Jurkat, Clone E6-1 (cell line): Measurements from ENCODE around the gene RBCK1.
"Not testable (repeated sequence)": the region's sequence is repeated elsewhere in the genome, so short reads cannot be mapped to it uniquely, and the experiment has no call there.

Experiments
- DNase-seq: peaks from one replicate; pipeline ENCODE4 v3.0.0-alpha.2; 2011; ENCODE audit warnings: low read depth, low spot score
- H3K4me3 ChIP-seq: 2 replicates; pipeline ENCODE4 v1.5.1; 2011; ENCODE audit warnings: mild to moderate bottlenecking, low read length, control low read depth, moderate library complexity

The RBCK1 gene

DNA sequence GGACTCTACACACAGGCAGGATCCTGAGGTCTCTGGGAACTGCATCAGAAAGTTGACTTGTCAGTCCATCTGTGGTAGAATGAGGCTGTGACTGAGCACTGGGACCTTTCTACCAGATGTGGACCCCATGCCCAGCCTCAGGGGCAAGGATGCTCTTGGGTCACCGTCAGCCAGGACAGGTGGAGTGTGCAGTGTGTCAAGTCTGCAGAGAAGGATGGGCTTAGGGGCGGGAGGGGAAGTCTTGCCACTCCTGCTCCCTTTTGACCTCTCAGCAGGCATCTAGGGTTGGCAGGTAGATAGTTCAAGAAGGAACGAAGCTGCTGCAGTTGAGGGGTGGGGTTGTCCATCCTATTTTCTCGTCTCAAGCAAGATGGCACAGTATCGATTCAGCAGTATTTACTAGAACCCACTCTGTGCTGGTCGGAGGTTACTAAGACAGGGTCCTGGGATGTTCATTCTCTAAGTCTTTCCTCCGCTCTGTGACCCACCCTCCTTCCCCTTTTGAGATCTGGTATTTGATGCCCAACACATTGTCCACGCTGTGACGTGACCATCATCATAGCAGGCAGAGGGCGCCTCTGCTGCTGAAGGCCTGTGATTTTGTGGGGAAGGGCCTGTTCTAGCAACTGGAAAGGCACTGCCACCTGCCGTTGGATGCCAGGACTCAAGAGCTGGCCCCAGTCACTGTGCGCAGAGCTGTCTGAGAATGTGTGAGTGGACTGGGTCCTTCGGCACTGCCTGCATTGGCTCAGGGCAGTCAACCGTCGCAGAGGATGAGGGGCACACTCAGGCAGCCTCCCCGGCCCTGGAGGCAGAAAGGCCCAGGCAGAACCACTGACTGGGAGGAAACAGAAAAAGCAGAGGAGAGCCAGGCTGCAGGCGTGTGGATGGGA is 23.2 kb downstream of the RBCK1 start:
- DNase-seq = peak; percentile 41
- no peak overlapping the region for H3K4me3 ChIP-seq

DNA sequence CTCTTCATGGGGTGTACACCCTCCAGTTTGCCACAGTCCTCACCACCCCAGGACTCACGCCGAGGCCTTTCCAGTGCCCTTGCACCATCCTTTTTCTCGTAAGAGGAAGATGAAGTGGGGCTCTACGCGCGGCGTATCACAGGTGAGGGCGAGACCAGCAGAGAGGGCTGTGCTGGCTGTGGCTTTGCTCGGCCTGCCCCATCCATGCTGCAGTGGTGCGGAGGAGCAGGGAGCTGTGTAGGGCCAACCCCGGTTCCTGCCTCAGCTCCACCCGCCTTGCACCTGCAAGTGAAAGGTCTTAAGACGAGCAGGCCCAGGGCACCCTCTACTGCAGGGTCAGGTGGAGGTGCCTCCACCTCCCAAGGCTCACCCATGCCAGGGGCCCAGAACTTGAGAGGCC is 24.1 kb downstream of the RBCK1 start:
- no peak overlapping the region for H3K4me3 ChIP-seq
- DNase-seq = no peak

DNA sequence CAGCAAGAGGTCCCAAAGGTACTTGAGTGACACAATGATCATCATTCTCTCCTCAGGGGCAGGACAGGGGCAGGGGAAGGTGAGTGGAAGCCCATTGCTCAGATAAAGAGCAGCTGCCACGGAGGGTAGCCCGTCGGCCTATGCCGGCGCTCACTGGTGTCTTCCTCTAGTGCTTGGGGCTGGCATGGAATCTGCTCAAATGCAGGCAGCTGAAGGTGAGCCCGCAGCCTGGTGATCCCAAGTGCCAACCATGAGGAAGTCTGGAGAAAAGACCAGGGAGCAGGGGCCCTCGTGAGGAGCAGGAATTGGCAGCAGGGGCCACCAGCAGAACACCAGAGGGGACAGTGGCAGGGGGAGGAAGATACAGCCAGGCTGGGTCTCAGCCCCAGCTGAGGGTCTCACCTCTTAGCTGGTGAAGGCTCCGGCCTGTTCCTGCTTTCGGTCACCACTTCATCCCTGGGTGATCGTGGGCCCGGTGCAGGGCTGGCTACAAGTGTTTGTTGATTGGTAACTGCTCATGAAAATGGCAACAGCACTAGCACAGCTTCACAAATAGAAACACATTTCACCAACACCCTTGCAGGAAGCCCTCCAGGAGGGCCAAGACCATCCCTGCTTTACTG is 24.7 kb downstream of the RBCK1 start:
- no peak overlapping the region for H3K4me3 ChIP-seq
- DNase-seq = no peak

DNA sequence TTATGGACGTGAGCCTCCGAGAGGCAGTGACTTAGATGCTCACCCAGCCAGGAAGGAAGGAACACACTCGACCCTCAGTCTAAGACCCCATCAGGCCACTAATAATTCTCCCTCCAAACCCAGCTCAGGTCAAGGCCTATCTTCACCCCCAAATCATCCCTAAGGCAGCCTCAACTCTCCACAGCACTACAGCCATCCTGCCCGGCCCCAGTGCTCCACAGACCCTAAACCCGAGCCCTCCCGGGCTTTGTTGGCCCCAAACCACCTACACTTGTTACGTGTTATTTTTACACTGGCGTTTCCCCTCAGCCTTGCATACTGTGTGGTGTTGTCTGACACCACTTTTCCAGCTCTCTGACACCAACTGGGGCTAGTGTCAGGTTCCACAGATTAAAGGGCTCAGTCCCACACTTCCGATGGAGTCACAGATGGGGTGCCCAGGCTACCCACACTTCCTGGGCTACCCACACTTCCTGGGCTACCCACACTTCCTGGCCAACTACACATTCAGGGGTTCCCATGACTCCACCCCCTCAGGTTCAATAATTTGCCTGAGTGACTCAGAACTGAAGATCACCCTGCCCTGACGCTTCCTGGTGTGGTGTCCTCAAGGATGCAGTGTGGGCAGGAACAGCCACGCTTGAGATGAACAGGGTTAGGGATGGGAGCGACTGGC is 25.3 kb downstream of the RBCK1 start:
- DNase-seq = peak; percentile 46
- no peak overlapping the region for H3K4me3 ChIP-seq

DNA sequence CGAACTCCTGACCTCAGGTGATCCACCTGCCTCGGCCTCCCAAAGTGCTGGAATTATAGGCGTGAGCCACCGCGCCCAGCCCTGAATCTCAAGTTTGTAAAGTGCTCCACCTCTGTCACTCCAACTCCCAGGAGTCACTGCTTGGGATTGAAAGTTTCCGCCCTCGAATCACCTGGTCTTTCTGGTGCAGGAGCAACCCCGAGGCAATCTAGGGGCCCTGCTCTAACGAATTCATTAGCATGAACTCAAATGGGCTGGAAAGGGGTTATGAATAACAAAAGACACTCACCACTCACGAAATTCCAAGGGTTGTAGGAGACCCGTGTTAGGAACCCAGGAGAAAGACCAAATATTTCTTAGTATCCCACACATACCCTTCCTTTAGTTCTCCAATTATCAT is 26.1 kb downstream of the RBCK1 start:
- no peak overlapping the region for H3K4me3 ChIP-seq
- no peak for DNase-seq

DNA sequence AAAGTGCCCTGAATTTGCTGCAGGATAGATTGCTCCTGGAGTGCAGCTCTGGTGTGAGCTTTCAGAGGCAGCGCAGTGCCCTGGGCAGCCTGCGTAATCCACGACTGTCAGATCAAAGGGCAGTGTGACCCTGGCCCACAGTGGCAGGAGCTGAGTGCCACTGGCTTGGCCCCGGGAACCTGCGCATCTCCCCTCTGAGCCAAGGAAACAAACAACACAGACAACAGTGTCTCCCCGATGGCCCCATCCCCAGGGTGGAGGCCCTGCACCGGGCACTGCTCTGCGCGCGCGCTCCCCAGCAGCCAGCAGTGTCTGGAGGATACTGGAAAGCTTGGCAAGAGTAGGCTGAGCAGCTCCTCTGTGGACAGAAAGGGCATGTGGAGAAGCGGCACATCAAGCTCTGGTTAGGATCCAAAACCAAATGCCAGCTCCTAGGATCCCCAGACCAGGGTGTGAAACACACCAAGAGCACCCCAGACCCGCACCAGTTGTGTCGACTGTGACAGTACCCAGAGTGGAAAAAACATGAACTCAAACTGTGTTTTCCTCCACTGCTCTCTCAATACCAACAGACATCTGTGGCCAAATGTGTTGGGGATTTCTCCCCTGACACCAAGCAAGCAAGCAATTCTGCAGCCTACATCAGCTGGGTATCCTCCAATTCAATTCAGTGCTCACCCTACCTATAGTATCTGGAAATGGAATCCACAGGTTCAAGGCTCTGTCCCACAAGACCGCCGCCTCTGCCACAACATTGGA is 26.7 kb downstream of the RBCK1 start:
- no peak overlapping the region for H3K4me3 ChIP-seq
- no peak for DNase-seq

DNA sequence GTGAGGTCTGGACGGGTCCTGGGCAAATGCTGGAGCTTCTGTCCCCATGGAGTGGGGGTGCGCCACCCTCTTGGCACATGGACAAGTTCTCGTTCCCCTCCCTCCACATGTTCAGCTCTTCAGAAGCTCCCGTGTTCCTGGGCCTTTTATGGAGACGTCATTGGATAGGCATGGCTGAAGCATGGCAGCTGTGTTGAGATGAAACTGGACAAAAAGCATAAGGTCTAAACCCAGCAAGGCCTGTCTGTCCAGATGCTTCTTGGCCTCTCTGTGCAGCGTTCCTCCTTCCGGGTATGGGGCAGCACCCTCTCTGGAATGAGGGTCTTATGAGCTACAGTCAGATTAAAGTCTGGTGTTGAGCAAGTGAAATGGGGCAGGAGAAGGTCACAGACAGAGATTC is 27.5 kb downstream of the RBCK1 start:
- no peak overlapping the region for H3K4me3 ChIP-seq
- DNase-seq = no peak

DNA sequence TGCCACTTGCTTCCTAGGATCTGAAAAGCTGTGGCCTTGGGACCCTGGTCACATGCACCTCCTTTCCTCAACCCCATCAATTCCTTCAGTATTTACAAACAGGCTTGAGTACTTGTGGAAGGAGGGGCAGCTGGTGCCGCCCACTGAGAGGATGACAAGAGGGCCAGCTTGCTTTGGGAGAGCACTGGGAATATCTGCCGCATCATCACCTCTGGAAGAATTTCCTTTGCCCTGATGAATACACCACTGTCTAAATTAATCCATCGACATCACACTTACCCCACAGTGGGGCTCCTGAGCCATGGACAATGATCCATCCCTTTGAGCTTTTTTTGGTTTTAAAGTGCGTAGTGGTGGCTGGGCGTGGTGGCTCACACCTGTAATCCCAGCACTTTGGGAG is 28.4 kb downstream of the RBCK1 start:
- no peak overlapping the region for H3K4me3 ChIP-seq
- no peak for DNase-seq

DNA sequence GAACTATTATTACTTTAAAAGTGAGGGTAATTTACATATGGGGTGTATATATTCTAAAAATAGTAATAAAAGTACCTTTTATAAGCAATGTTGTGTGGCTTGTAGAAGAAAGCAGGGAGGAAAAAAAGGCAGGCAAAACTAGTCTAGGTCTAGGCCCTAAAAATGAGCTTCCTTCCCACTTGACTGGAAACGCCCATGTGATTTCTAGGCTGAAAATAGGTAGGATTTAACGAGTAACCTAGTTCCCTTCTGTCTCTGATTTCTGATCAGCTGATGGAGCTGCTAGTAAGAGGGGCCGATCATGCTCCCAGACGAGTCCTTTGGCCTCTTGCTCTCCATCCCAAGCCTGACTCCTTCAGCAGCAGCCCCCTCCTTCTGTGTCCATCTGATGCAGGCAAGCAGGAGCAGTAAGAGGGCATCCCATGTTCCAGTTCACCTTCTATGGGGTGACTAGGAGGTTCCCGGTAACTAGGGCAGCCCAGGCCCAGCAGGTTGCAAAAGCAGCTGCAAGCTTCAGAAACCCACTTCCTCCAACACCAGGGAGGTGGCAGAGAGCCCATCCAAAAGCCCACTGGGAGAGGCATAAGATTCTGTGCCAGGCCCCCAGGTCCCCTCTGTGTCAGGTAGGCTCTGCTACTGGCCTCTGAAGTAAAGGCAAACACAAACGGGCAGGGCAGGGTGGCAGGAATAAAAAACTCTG is 29.8 kb downstream of the RBCK1 start:
- peak overlapping the region; percentile 29 for H3K4me3 ChIP-seq
- peak; percentile 58 for DNase-seq

DNA sequence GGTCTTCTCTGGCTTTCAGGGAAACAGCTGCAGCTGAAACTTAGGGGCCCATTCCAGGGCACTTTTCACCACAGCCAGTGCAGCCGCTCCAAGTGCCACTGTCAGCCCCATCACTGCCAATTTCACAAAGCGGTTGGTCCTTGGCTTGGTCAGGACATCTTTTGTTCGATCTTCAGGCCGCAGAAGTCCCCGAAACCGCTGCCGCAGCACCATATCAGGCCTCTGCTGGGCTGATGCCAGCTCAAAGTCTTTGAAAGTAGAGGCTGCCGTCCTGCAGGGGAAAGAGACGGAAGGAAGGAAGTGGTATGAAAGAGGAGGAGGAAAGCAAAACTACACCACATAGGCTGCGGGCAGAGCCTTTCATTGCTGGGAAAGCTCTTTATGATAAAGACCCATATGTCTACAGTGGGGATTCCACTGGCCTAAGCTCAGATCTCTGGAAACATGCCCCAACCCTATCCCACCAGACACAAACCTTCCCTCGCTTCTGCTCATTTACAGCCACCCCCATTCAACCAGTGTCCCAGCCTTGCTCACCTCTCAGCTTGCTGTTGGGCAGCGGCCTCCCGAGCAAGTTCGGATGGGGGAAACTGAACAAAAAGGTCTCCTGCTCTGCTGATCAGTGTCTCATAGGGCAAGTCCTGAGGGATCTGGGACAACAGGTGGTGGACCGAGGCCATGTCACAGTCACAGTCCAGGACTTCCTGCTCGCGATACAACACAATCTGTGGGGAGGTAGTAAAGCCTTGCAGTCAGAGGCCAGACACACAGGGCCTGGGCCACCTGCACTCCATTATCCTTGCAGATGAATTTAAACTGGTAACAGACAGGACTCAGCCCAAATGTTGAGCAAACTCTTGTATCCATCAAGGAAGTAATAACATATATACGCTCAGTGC is 30.7 kb downstream of the RBCK1 start:
- peak overlapping the region; percentile 37 for H3K4me3 ChIP-seq
- peak; percentile 86 for DNase-seq

DNA sequence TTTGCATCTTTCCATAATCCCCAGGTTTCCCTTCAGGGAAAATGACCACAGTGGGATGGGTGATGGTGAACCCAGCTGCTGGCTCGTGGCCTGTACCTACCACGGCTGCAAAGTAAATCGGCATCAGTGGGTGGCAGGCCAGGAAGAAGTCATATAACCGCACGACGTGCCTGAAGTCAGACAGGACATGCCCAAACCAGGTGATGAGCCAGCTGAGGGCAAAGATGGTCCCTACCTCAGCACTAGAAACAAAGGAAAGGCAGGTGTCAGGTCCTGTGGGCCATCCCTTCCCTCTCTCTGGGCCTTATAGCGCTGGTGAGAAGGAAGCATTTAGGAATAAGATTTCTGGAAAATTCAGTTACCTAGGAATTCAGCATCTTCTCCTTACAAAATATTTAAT is 32.0 kb downstream of the RBCK1 start:
- no peak for DNase-seq

DNA sequence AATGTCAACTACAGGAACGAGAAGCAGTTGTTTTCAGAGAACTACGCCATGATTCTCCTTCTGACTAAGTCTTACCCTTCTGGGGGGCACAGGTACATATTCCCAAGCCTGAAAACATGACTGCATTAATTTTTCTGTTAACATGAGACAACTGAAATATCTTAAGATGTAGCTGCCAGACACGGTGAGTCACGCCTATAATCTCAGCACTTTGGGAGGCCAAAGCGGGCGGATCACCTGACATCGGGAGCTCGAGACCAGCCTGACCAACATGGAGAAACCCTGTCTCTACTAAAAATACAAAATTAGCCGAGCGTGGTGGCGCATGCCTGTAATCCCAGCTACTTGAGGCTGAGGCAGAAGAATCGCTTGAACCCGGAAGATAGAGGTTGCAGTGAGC is 32.5 kb downstream of the RBCK1 start:
- no peak overlapping the region for H3K4me3 ChIP-seq
- DNase-seq = no peak

More for the DNA sequence above, 32.0 kb downstream of the RBCK1 start:
- no peak overlapping the region for H3K4me3 ChIP-seq

DNA sequence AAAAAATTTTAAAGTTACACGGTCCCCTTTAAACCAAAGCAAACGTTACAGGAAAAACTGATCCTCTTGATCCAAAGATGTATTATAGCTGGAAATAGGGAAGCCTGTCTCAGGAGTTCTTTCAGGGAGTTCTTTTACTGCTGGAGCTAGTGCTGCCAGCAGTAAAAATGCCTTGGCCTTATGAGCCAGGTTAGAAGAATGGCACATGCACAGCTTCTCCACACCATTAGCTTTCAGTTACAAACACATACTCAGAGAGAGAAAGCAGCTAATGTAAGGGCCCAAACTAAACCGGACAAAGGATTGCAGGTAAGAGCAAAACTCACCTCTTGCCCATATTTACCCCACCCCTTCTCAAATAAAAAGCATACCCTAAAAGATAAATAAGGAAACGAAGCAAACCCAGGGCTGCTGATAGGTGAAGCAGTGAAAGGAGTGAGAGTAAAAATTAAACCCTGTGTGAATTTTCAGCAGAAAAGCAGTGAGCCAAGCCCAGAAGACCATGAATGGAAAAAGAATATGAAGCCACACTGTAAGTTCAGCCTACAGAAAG is 35.2 kb downstream of the RBCK1 start:
- no peak overlapping the region for H3K4me3 ChIP-seq
- DNase-seq = no peak

DNA sequence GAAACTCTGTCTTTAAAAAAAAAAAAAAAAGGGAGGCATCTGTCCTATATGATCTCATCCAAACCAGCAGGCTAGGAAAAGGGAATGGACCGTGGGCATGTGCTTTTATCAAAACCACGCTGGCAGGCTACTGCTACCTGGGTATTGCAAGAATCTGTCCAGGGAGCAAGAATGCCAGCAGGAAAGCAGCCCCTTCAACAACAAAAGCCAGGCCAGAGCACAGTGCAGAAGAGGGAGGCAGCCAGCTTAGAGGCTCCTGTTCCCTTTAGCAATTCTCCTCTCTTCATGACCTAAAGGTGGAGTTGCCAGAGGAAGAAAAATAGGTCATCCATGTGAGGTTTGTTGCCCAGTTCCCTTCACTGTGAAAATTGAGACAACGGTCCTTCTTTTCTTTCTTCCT is 36.0 kb downstream of the RBCK1 start:
- DNase-seq = no peak
- H3K4me3 ChIP-seq = no peak overlapping the region

DNA sequence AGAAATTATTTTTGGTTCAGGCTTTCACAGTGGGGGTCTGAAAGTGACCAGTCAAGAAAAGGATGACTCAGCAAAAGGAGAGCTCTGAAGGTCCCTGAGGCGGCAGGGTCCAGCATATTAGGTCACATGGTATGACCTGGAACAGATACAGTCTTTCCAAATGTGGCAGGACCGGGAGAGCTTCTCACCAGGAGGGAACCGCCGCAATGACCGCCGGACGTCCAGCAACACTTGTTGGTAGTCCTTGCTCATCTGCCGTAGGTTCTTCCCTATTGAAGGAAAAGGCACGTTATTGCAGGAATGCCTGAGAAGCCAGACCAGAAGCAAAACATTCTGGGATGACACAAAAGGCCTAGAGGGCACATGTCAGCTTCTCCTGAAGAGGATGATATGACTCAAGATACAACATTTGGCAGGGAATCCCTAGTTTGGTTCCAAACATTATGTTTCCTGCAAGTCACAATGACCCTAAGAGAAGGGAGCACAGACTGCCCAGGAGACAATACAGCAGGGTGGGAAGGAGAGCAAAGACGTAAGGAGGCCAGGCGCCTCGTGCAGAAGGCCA is 36.8 kb downstream of the RBCK1 start:
- DNase-seq = no peak
- H3K4me3 ChIP-seq = no peak overlapping the region

DNA sequence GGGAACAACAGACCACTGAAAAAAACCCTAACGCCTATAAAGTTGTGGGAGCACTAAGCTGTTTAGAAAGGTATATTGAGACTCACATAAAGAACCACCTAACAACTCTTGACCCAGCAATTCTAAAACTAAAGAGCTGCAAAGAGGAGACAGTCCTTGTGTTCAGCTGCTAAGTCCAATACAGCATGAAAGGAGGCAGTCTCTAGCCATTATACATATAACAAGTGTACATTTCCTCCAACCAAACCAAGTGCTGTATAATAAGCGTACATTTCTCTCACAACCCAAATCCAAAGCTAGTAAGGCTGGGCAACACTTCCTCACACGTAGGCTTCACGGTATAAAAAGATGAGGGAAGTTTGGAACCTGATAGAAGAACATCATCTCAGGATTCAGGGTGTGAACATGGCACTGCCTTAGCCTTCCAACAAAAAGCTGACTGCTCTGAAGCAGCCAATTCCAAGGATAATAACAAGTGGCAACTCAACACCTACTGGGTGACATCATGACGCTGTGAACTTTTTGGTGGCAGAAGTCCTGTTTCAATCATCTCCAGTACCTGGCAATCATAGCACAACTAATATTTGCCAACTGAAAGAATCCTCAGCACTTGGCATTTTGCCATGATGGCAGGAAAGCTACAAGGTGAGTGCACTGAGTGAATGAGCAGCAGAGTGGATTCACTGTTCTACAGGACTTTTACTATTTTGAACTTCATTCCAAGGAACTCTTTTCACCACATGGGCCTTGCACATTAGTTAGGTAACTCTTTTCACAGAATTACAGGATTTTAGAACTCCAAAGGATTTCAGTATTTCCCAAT is 37.6 kb downstream of the RBCK1 start:
- no peak for DNase-seq
- no peak overlapping the region for H3K4me3 ChIP-seq

DNA sequence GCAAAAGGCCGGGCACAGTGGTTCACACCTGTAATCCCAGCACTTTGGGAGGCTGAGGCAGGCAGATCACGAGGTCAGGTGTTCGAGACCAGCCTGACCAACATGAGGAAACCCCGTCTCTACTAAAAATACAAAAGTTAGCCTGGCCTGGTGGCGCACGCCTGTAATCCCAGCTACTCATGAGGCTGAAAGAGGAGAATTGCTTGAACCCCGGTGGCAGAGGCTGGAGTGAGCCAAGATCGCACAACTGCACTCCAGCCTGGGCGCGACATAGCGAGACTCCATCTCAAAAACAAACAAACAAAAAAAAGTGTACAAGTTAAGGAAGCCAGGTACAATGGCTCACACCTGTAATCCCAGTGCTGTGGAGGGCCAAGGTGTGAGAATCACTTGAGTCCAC is 43.9 kb downstream of the RBCK1 start:
- not testable (repeated sequence) for DNase-seq, H3K4me3 ChIP-seq
